Sigmoid colon (tissue), 7 donors: ENCODE measurements around the gene TBCA. TPM values are rescaled to one million over a fixed set of nuclear protein-coding genes. Genes with fewer than 3 reads are reported as not detected.
"Not testable (repeated sequence)": the region's sequence is repeated elsewhere in the genome, so short reads cannot be mapped to it uniquely, and the experiment has no call there.

Experiments
- DNase-seq: peaks from one replicate; pipeline ENCODE4 v3.0.0-alpha.2; 2019
- H3K27ac ChIP-seq, 4 donors: fragments of 200-600 bp; sonication (generic); one replicate each; pipeline ENCODE4 v1.5.1; 2016 to 2019; ENCODE audit warnings: mild to moderate bottlenecking in 1 of 4
- H3K27me3 ChIP-seq, 3 donors: fragments of 200-600 bp; sonication (generic); one replicate each; pipeline ENCODE4 v1.5.1; 2019; ENCODE audit warnings: mild to moderate bottlenecking in 1 of 3
- H3K36me3 ChIP-seq, 4 donors: fragments of 200-600 bp; sonication (generic); one replicate each; pipeline ENCODE4 v1.5.1; 2016 to 2019
- H3K4me1 ChIP-seq, 4 donors: fragments of 200-600 bp; sonication (generic); one replicate each; pipeline ENCODE4 v1.5.1; 2017 to 2019
- H3K4me3 ChIP-seq, 4 donors: fragments of 200-600 bp; sonication (generic); one replicate each; pipeline ENCODE4 v1.5.1; 2017 to 2019; ENCODE audit warnings: mild to moderate bottlenecking in 2 of 4, moderate library complexity in 1 of 4
- H3K9me3 ChIP-seq, 4 donors: fragments of 200-600 bp in 3 of 4; sonication (generic) in 3 of 4; one replicate each; pipeline versions ENCODE4 v1.5.1 to v1.6.1; 2013 to 2019
- CTCF ChIP-seq, 4 experiments: fragments of 450-650 bp in 3 of 4; fragments of 200-600 bp in 1 of 4; IDR thresholded peaks; one replicate each; pipeline ENCODE4 v1.5.1; 2016 to 2019; ENCODE audit warnings: antibody characterized with exemption in 4 of 4, mild to moderate bottlenecking in 3 of 4, moderate library complexity in 2 of 4
- EP300 ChIP-seq, 4 donors: sonication (generic); formaldehyde crosslinking; IDR thresholded peaks; one replicate each; pipeline ENCODE4 v1.6.1; 2017; ENCODE audit warnings: antibody characterized with exemption in 4 of 4
- POLR2A ChIP-seq, 2 donors: fragments of 450-650 bp; IDR thresholded peaks; one replicate each; pipeline ENCODE4 v1.6.1; 2016; ENCODE audit warnings: antibody characterized with exemption in 2 of 2, mild to moderate bottlenecking in 2 of 2, moderate library complexity in 2 of 2
- POLR2AphosphoS5 ChIP-seq, 4 donors: sonication (generic); formaldehyde crosslinking; IDR thresholded peaks; one replicate each; pipeline ENCODE4 v1.6.1; 2017; ENCODE audit warnings: antibody characterized with exemption in 4 of 4
- WGBS, 2 donors: extraction: QIAGEN DNeasy Blood & Tissue Kit; methylation state at CpG; one replicate each; pipeline ENCODE4 v1.1.7; 2013; 5-methylcytosine and 5-hydroxymethylcytosine counted together
- intact Hi-C: fragments of 100-400 bp; cut with DNase I; formaldehyde crosslinking; loops from one replicate; pipeline ENCODE4 v1.15.1; 2023
- polyA plus RNA-seq, 3 donors: library from polyadenylated mRNA; stranded (reverse); fragments of 200-250 nt; gene quantifications; one replicate each; pipeline ENCODE4 v1.2.3, GENCODE V29; 2013
- total RNA-seq, 4 donors: library from RNA; depleted of rRNA; stranded (reverse); fragments of >200 nt; gene quantifications; one replicate each; pipeline ENCODE4 v1.1.0, GENCODE V29; 2016
- donor health status: healthy with polysubstance abuse.
- donor health status: Bipolar disorder and iron deficiency.
- donor health status: healthy.

The TBCA gene
- total and polyA plus RNA-seq, 7 donors: 174 to 240 (median 222) TPM

DNA sequence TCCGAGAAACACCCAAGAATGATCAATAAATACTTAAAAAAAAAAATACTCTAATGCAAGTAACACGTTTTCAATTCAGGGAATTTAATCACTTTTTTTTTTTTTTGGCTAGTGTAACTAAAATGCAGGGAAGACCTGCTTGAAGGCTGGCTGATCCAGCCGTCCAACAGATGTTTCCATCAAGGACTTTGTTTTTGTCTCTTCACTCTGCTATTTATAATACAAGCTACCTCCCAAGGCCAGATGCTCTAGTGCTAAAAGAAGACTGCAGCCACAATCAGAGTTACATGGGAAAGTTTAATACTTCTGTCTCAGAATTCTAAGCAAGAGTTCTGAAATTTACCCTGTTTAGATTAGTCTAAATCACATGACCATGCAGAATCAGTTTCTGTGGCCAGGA lies 14.5 kb downstream of the TBCA start:
- WGBS, 2 donors: 58 to 81% methylated on average over 3 of the region's 3 CpGs
- intact Hi-C loops: no loop called here

GRCh38 chr5:77758141-77758938 lies 17.8 kb downstream of the TBCA start:
- Histone ChIP-seq H3K36me3 (no peaks in the 10 kb centered on the region), H3K9me3 (no peaks in the 10 kb centered on the region), H3K4me1 (peaks cover 0 to 17% (median 3%) of the 10 kb centered on the region in 4 donors), H3K27me3 (no peaks in the 10 kb centered on the region), H3K27ac (no peak overlapping the region), H3K4me3 (no peak overlapping the region)
- intact Hi-C loops: no loop called here
- 96% methylated on average over 10 of the region's 10 CpGs for WGBS, 2 donors
- no peak for TF ChIP-seq CTCF (IDR thresholded peaks at IDR 0.05)
- DNase-seq: no peak

More for the DNA sequence above, 14.5 kb downstream of the TBCA start:
- TF ChIP-seq POLR2AphosphoS5 (IDR thresholded peaks at IDR 0.05) (no peak), POLR2A (IDR thresholded peaks at IDR 0.05) (no peak), CTCF (IDR thresholded peaks at IDR 0.05) (no peak), EP300 (IDR thresholded peaks at IDR 0.05) (no peak)
- H3K27ac ChIP-seq: no peak overlapping the region
- no peaks in the 10 kb centered on the region for H3K9me3 ChIP-seq
- no peaks in the 10 kb centered on the region for H3K36me3 ChIP-seq
- H3K27me3 ChIP-seq: no peaks in the 10 kb centered on the region
- H3K4me1 ChIP-seq: peaks cover 0 to 22% (median 3%) of the 10 kb centered on the region in 4 donors
- no peak for DNase-seq
- no peak overlapping the region for H3K4me3 ChIP-seq

DNA sequence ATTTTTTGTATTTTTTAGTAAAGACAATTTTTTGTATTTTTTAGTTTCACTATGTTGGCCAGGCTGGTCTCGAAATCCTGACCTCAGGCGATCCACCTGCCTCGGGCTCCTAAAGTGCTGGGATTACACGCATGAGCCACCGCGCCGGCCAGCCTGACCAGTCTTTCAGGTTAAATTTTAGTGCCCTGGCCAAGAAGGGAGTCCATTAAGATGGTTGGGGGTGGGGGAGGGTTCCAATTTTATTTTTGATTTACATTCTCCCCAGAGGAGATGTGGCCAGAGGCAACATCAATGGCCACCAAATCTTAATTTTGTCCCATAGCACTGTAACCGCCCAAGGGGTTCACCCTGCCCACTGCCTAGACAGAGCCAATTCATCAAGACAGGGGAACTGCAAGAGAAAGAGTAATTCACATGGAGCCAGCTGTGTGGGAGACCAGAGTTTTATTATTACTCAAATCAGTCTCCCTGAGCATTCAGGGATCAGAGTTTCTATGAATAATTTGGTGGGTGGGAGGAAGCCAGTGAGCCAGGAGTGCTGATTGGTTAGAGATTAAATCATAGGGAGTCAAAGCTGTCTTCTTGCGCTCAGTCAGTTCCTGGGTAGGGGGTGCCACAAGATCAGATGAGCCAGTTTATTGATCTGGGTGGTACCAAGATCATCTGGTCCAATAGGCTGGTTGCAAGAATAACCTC lies 24.7 kb downstream of the TBCA start:
- TF ChIP-seq POLR2A (IDR thresholded peaks at IDR 0.05) (no peak), EP300 (IDR thresholded peaks at IDR 0.05) (no peak)
- Histone ChIP-seq H3K4me1 (peaks cover 0 to 19% (median 0%) of the 10 kb centered on the region in 4 donors), H3K4me3 (no peak overlapping the region), H3K27ac (no peak overlapping the region), H3K36me3 (no peaks in the 10 kb centered on the region), H3K9me3 (no peaks in the 10 kb centered on the region), H3K27me3 (no peaks in the 10 kb centered on the region)
- no peak for DNase-seq
- 97 to 98% methylated on average over 9 of the region's 9 CpGs for WGBS, 2 donors
- intact Hi-C loops: no loop called here

DNA sequence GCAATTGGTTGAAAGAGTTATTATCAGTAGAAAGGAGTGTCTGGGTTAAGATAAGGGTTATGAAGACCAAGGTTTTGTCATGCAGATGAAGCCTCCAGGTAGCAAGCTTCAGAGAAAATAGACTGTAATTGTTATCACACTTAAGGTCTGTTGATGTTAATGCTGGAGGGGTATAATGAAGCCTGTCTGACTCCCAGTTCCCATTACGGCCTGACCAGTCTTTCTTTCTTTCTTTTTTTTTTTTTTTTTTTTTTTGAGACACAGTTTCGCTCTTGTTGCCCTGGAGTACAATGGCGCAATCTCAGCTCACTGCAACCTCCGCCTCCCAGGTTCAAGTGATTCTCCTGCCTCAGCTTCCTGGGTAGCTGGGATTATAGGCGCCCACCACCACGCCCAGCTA lies 25.2 kb downstream of the TBCA start:
- H3K36me3 ChIP-seq, H3K27me3 ChIP-seq, H3K27ac ChIP-seq, H3K9me3 ChIP-seq, DNase-seq, intact Hi-C loops, H3K4me3 ChIP-seq: not testable (repeated sequence)
- 86 to 96% methylated on average over 6 of the region's 6 CpGs for WGBS, 2 donors
- H3K4me1 ChIP-seq: peaks cover 0 to 19% (median 0%) of the 10 kb centered on the region in 4 donors

- no peaks in the 10 kb centered on the region for H3K9me3 ChIP-seq
- H3K4me1 ChIP-seq: peaks cover 0 to 26% (median 9%) of the 10 kb centered on the region in 4 donors
- intact Hi-C loops: no loop called here
- TF ChIP-seq EP300 (IDR thresholded peaks at IDR 0.05): no peak
- TF ChIP-seq POLR2AphosphoS5 (IDR thresholded peaks at IDR 0.05): no peak
- no peak for TF ChIP-seq POLR2A (IDR thresholded peaks at IDR 0.05)
- TF ChIP-seq CTCF (IDR thresholded peaks at IDR 0.05): no peak
- H3K4me3 ChIP-seq: no peak overlapping the region
- peaks cover 0 to 6% (median 0%) of the 10 kb centered on the region in 4 donors for H3K36me3 ChIP-seq
- no peak for DNase-seq
- 60 to 71% methylated on average over 2 of the region's 2 CpGs for WGBS, 2 donors
- H3K27ac ChIP-seq: no peak overlapping the region
- no peaks in the 10 kb centered on the region for H3K27me3 ChIP-seq
Observed at GRCh38 chr5:77748160-77748559, 28.0 kb downstream of the TBCA start.
